HL-60 (cell line): Measurements from ENCODE around the gene IL12RB2.

Experiments used
- DNase-seq, 2 experiments: peaks; one replicate each; pipeline ENCODE4 v3.0.0-alpha.2; 2010 to 2020; ENCODE audit warnings: low read depth in 1 of 2, low spot score in 1 of 2
- H3K27ac ChIP-seq: fragments of 250-450 bp; sonication (Bioruptor Pico); replicated peaks from 2 replicates; pipeline ENCODE4 v1.5.1; 2020; ENCODE audit warnings: mild to moderate bottlenecking, moderate library complexity
- H3K27me3 ChIP-seq: fragments of 250-450 bp; sonication (Bioruptor Pico); 2 replicates; pipeline ENCODE4 v1.5.1; 2021; ENCODE audit warnings: mild to moderate bottlenecking, moderate library complexity; ENCODE audit not compliant: insufficient read depth, poor library complexity, severe bottlenecking
- H3K4me3 ChIP-seq: replicated peaks from 2 replicates; pipeline ENCODE4 v1.5.1; 2011; ENCODE audit warnings: mild to moderate bottlenecking, control low read depth, low read length; ENCODE audit not compliant: insufficient read depth
- CTCF ChIP-seq: IDR thresholded peaks from one replicate; pipeline ENCODE4 v1.5.1; 2011; ENCODE audit warnings: low read length, control low read depth, inconsistent platforms; ENCODE audit not compliant: insufficient read depth
- GABPA ChIP-seq: IDR thresholded peaks from 2 replicates; pipeline ENCODE4 v1.6.1; 2012; ENCODE audit warnings: low read depth
- POLR2AphosphoS5 ChIP-seq: IDR thresholded peaks from 2 replicates; pipeline ENCODE4 v1.6.1; 2012; ENCODE audit warnings: low read depth
- REST ChIP-seq: IDR thresholded peaks from 2 replicates; pipeline ENCODE4 v1.6.1; 2012; ENCODE audit warnings: low read depth; ENCODE audit not compliant: insufficient replicate concordance
- SPI1 ChIP-seq: IDR thresholded peaks from 2 replicates; pipeline ENCODE4 v1.6.1; 2012; ENCODE audit warnings: low read depth, mild to moderate bottlenecking, borderline replicate concordance

The IL12RB2 gene

GRCh38 chr1:67339623-67340343, 32.1 kb downstream of the IL12RB2 start:
- Histone ChIP-seq H3K27ac (no peak overlapping the region), H3K4me3 (no peak overlapping the region), H3K27me3 (no peaks in the 10 kb centered on the region)
- DNase-seq = no peak
- TF ChIP-seq GABPA (no peak), SPI1 (no peak), POLR2AphosphoS5 (no peak), CTCF (no peak), REST (no peak)

- TF ChIP-seq SPI1 (no peak), CTCF (no peak), GABPA (no peak), POLR2AphosphoS5 (no peak), REST (no peak)
- H3K27ac ChIP-seq = no peak overlapping the region
- H3K4me3 ChIP-seq = no peak overlapping the region
- no peak for DNase-seq
- no peaks in the 10 kb centered on the region for H3K27me3 ChIP-seq
Measured at GRCh38 chr1:67342076-67342890, 34.6 kb downstream of the IL12RB2 start.

GRCh38 chr1:67345556-67345955, 37.9 kb downstream of the IL12RB2 start:
- no peak overlapping the region for H3K4me3 ChIP-seq
- no peak overlapping the region for H3K27ac ChIP-seq
- no peak for DNase-seq
- H3K27me3 ChIP-seq = no peaks in the 10 kb centered on the region
- TF ChIP-seq CTCF (no peak), REST (no peak), GABPA (no peak), POLR2AphosphoS5 (no peak), SPI1 (no peak)
